GM18867 (cell line): ENCODE results near the gene LDB2.

Source experiments
- ATAC-seq: cut with Tn5 transposase; IDR thresholded peaks from one replicate; pipeline ENCODE4 v1.9.1; 2021; ENCODE audit warnings: mild to moderate bottlenecking, moderate library complexity; ENCODE audit not compliant: unreplicated experiment

LDB2 gene

DNA sequence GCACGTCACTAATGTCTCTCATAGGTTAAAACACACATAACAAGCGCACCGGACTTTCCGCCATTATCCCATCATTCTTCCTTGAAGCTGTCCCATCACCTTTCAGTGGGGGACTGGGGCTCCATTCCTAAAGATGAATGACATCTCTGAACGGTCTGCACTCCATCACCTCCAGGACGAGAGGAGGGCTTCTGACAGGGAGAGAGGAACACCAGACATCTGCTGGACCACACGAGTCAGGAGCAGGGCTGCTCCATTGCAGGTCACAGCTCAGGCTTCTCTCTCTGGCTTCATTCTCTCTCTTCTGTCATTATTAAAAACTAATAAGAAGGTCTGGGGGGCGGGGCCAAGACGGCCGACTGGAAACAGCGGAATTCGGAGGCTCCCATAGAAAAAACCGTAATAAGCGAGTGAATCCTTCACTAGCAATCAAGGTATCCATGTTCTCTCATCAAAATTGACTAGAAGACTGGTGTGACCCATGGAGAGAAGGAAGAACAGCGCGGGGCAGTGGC is 289.8 kb downstream of the LDB2 start:
- ATAC-seq = no peak

GRCh38 chr4:16608123-16608522 is 290.3 kb downstream of the LDB2 start:
- no peak for ATAC-seq

DNA sequence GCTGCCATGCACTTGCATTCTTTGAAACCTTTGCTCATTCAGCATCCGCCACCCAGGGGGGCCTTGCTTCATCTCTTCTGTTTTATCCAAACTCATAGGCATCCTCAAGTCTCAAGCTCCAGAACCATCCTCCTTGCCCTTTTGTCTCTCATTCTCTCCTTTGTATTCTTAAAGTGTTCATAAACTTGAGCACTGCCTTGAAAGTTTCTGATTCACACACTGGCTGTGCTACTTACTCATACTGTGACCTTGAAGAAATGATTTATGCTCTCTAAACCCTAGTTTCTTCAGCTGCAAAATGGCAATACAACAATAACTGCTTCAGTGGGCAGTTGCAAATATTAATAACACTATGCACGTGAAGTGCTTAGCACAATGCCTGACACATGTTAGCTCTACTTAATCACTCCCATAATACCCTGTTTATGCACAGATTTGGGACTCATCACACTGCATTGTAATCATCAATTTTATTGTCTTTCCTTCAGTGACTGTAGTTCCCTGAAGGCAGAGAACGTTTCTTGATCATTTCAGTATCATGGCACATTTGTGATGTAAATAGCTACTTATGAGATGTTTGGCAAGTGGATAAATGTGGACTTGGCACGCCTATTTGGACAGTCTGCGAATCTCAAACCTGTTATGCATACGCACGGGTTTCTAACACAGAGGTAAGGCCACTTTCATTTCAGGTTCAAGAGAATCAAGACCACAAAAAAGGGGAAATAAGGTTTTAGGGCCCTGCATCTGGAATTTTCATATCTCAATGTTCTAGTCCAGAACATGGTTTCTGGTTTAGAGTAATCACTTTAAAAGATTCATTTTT is 291.0 kb downstream of the LDB2 start:
- no peak for ATAC-seq

GRCh38 chr4:16606691-16607090 is 291.8 kb downstream of the LDB2 start:
- ATAC-seq = no peak

DNA sequence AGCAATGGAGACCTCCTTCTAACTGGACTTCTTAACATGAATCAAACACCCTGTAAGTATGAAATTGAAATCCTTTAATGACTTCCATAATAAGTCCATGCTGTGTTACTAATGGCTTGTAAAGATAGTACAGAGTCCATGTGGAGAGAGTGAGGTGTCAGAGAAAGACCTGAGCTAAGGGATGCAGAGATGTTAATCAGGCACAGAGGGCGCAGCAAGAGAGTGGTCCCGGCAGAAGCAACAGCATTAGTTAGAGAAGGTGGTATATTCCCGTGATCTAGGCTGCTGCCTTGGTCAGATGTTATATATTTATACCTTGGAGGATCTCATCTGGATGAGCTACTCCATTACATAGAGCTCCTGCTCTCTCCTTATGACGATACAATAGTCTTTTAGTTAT is 295.3 kb downstream of the LDB2 start:
- ATAC-seq = no peak

DNA sequence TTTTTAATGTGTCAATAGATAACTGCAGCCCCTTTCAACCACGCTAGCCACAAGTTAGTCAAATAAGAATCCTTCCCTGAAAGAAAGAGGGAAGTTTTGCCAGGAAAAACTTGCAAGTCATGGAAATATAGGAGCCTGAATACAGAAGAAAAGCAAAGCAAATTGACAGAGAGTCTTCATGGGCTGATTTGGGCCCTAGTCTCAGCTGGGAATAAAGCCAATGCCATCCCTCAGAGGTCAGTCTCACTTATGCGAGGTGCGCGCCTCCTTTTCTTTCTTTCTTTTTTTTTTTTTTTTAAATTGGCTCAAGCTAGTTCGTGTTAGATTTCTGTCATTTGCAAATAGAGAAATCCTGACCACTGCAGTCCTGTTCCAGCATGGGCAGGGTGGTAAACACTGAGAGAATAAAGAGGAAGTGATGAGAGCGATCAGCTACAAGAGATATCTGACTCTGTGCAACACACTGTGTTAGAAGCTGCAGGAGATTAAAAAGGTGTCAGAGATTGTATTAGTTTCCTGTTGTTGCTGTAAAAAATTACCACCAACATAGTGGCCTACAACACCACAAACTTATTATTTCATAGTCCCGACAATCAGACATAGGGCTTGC is 299.7 kb downstream of the LDB2 start:
- ATAC-seq = no peak

- ATAC-seq = no peak
These were observed 300.4 kb downstream of the LDB2 start for GRCh38 chr4:16597845-16598596.

DNA sequence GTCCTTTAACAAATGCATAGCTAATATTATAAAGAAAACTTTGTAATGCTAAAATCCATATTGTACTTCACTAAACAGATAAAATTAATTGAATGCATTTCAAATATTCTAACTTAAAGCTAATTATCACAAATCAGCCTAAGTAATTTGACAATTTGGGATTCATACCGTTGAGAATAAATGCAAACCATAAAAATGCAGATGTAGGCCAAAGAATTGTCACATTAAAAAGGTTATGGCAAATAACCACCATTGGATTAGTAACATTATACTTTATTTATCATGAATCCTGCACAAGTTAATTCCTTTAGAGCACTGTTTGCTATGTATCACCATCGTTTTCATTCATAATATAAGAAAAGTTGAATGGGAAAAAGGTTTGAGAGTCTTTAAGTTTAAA is 301.0 kb downstream of the LDB2 start:
- ATAC-seq = no peak

DNA sequence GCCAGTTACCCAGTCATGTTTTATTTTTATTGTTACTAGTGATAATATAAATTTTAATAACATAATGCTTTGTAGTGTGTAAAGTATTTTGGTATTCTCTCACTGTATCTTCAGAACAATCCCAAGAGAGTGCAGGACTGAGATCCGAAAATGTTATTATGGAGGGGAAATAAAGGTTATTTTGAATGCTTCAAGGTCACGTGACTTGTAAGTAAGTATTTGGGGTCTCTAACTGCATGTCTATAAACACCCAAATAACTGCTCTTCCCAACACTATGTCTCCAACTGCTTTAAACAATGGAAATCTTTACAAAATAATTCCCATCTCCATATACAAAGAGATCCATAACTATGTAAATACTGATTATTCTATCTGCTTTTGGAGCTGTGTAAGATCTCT is 302.2 kb downstream of the LDB2 start:
- ATAC-seq = no peak

DNA sequence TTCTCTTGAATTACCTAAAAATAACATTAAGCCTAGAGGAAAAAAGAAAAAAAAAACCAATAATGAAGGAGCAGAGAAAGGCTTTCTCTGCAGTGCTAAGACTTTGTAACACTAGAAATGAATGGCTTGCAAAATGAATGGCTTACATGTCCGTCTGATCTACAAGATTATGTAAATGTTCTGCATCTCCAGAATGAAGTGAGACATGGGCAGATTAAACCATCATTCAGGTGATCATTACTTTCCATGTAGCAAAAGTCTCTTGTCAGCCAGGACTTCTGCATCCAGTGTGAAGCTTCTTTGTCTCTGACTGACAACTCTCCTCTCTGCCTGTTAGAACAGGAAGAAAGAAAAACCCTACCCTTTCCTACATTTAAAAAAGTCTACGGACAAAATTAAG is 304.3 kb downstream of the LDB2 start:
- ATAC-seq = no peak

DNA sequence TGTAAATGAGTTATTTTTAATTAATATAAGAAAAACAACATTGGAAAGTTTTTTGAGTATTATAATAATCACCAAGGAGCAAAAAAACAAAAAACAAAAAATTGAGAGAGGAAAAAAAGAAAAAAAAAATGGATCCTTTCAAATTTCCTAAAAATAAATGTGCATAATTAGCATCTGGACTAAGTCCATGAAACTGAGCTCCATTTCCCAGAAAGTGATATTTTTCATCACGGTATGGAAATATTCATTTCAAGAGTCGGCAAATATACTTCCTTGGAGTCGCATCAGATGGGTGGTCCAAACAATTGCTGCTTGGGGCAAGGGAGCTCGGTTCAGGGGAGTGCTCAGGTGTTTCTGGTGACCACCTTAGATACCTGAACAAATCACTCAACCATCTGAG is 305.1 kb downstream of the LDB2 start:
- no peak for ATAC-seq

DNA sequence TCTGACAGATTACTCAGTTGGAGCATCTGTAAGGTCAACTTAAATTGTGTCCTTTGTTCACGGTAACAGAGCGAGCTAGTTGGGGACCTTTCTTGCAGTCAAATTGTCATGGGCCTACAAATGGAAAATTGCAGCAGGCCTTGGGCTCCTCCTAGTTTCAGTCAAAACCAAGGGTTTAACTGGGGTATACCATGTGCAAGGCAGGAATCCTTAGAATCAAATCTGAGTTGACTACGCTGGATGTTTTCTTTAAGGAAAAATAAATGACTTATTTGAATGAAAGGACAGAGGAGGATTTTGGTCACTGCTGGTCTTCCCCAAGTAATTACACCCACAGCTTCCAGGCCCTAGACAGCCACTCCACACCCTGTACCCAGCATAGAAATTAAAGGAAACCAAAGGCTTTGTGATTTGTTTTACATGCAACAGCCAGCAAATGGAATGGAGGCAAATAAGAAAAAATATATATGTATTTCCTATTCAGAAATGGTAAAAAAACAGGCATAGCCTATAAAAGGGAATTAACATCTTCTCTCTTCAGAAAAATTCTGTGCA is 307.1 kb downstream of the LDB2 start:
- no peak for ATAC-seq

DNA sequence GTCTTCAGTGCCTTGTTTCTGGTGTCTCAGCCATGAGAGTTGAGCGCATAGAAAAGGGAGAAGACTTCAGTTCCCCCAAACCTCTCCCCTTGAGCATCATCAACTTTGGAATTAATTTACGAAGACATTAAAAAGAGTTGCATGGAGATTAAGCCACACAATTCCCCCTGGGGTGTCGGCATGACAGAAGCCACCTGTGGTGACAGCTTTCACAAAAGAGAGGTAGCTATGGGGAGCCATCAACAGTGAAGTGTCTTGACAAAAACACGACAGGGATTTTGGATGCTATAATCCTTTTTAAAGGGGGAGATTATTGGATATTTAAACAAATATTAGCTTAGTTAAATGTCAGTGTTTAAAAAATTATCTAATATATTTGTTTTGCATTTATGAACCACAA is 307.6 kb downstream of the LDB2 start:
- ATAC-seq = no peak

- ATAC-seq = peak; percentile 50
These were observed 309.8 kb downstream of the LDB2 start for GRCh38 chr4:16588651-16589050.

- ATAC-seq = no peak
These were observed 310.3 kb downstream of the LDB2 start for GRCh38 chr4:16588149-16588548.

GRCh38 chr4:16585053-16585452 is 313.4 kb downstream of the LDB2 start:
- ATAC-seq = no peak

GRCh38 chr4:16583764-16584163 is 314.7 kb downstream of the LDB2 start:
- no peak for ATAC-seq

- ATAC-seq = no peak
These were observed 315.9 kb downstream of the LDB2 start for GRCh38 chr4:16582526-16582925.

- ATAC-seq = no peak
These were observed 316.4 kb downstream of the LDB2 start for GRCh38 chr4:16582036-16582435.

- ATAC-seq = no peak
These were observed 317.3 kb downstream of the LDB2 start for GRCh38 chr4:16581117-16581516.

DNA sequence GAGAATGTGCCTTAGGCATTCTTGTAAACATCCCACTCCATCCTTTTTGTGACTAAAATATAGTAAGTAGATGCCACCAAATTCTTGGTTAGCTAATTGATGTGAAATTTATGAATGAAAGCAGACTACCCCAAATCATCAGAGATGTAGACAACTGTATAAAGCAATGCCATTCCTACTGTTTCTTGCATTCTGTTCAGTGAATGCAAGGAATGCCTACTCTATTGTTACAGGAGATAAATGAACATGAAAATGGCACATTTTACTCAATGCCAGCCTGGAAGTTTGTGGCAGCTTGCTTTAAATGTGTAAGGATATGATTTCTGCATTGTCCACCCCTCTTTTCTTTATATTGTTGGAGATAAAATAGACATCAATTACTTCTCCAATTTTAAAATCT is 317.9 kb downstream of the LDB2 start:
- ATAC-seq = no peak
